NCI-H1694 (cell line): ENCODE results near the gene VIM.
"Not testable (repeated sequence)": the region's sequence is repeated elsewhere in the genome, so short reads cannot be mapped to it uniquely, and the experiment has no call there.

Experiments used
- DNase-seq: peaks from one replicate; lab custom pipeline; 2025; lab: John Stamatoyannopoulos, UW

VIM gene

DNA sequence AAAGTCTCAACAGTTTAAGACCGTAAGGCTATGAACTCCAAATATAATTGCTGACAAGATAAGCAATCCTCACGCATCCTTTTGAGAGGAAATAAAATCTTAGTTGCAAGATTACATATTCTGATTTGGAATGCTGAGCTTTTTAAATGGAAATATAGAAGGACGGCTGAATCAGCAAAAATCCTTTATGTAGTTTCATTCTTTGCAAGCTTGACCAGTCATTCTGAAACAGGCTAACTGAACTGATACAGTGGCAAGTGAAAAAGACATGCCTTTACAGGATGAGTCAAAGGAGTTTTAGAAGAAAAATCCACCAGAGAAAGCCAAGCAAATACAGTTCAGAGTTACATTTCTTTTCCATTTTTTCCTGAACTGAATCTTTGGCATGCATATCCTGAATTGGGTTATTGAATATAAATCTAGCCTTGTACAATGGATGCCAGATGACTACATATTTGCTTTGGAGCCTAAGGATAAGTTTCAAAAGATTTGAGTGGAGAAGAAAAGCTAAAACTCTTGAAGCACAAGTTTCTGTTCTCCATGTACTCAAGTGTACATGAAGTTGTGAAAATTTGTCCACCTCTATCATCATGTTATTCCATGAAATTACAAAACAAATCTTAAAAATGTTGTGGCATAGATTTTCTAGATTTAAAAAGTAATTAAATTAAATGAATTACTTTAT, 4.4 kb downstream of the VIM start:
- DNase-seq: no peak

- DNase-seq: no peak
These were observed 5.4 kb downstream of the VIM start for GRCh38 chr10:17233286-17233991.

DNA sequence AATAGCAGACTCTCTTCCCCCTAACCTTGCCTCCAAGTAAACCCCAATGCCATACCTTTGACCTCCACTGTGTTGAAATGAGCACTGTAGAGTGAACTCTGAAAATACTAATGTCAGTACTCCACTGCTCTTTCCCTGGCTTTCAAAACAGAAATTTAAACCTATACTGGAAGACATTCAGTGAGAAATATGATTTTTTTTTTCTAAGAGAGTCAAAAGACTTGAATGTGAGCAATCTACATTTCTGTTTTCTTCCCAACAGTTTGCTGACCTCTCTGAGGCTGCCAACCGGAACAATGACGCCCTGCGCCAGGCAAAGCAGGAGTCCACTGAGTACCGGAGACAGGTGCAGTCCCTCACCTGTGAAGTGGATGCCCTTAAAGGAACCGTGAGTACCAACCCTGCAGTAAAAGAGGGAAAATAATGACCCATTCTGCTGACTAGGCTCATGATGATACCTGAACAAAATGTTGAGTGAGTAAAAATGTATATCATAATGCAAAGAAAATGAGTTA, 6.4 kb downstream of the VIM start:
- DNase-seq: no peak

GRCh38 chr10:17235136-17235535, 7.1 kb downstream of the VIM start:
- DNase-seq: no peak

DNA sequence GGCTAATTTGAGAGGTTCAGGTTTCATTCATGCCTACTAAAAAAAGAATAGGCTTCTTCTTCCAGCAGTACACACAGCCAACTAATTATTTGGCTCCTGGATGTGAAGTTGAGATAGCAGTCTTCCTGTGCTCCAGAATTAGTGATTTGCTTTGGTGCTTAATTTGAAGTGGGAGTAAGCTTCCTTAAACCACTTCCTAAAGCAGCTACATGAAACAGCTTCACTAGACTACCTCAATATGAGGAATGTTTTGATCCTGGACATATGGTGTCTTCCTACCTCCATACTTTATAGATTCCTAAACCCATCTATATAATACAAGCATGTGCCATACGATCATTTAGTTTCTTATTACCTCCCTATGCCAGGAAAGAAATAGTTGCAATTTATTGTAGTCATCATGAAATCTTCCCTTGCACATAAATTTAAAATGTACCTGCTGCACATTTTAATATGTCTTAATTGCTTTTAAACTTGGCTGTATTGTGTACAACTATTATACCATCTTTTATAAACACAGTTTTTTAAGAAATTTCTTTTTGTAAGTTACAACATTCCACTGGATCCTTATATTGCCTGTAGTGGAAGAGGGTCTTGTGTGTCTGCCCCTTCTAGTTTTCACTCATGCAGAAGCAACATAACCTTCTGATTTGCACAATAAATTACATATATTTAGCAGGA, 8.6 kb downstream of the VIM start:
- DNase-seq: no peak

GRCh38 chr10:17237149-17237527, 9.1 kb downstream of the VIM start:
- no peak for DNase-seq

- no peak for DNase-seq
These were observed 9.9 kb downstream of the VIM start for GRCh38 chr10:17237915-17238444.

GRCh38 chr10:17238445-17239291, 10.6 kb downstream of the VIM start:
- no peak for DNase-seq

GRCh38 chr10:17239345-17240085, 11.5 kb downstream of the VIM start:
- no peak for DNase-seq

DNA sequence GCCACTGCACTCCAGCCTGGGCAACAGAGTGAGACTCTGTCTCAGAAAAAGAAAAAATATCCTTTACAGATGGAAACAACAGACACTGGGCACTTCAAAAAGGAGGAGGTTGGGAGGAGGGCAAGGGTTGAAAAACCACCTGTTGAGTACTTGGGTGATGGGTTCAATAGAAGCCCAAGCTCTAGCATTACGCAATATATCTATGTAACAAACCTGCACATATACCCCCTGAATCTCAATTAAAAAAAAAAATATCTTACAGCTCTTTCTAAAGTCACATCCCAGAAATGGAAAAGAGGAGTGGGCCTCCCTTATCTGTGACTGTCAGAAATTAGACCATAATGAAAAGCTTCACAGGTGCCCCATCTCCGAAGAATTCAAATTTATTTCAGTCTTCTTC, 12.1 kb downstream of the VIM start:
- no peak for DNase-seq

DNA sequence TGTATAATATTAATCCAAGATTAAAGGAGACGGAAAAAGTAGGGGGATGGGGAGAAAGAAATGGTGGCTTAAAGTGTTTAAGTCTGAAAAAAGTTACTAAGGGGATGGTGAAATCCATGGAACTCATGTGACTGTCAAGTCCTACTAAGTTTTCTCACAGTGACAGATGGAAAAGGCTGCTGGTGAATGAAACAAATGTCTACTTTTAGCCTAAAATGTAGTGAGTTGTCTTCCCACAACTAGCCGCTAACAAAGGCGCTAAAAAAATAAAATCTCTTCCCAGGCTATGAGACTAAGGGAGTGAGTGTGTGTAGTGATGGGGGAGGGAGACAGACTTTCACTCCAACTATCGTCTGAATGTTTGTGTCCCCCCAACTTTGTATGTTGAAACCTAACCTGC, 12.6 kb downstream of the VIM start:
- no peak for DNase-seq

- DNase-seq: no peak
These were observed 13.7 kb downstream of the VIM start for GRCh38 chr10:17241611-17242333.

- no peak for DNase-seq
These were observed 16.8 kb downstream of the VIM start for GRCh38 chr10:17244700-17245365.

DNA sequence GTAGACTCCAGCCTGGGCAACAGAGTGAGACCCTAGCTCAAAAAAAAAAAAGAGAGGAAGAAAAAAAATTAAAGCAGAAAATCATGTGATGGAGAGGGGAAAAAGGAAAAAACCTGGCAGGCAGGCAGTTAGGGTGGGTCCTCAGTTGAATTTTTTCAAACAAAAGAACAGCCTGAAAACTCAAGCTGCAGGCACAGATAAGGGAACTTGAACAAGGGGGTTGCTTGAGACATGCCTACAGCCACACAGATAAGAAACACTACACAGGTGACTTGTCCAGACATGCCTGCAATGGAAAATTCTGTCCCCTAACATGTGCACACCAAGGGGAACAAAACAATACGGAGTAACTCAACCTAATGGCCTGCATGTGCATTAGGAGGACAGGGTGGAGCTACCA, 19.2 kb downstream of the VIM start:
- no peak for DNase-seq

DNA sequence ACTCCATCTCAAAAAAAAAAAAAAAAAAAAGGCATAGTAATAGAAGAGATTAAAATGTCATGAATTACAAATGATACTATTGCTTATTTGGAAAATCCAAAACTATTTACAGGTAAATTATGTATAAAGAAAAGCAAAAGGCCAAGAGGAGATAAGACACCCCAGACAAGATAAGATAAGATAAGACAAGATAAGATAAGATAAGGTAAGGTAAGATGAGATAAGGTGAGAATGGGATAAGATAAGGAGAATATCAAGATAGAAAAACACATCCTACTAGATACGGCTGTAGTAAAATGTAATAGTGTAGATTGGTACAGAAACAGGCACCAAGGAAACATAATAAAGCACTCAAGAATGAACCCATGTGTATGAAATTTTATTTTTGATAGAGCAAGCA, 20.9 kb downstream of the VIM start:
- DNase-seq: no peak

DNA sequence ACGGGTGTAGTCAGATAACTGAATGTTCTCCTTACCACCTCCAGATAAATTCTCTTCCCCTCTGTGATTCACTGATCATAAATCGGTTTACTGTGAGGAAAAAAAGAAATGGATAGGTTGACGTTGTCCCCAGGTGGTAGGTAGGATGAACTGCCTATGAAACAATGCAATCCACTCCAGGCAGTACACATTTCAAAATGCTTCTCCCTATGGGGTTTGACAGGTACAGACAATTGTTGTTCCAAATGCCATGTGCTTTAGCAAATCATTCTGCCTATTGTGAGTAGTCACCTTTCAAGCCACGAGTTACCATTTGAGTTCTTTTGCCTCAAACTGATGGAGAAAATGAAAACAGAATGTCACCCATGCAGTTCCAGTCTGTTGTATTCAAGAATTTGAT, 21.8 kb downstream of the VIM start:
- DNase-seq: no peak

GRCh38 chr10:17250736-17251135, 22.7 kb downstream of the VIM start:
- no peak for DNase-seq

- not testable (repeated sequence) for DNase-seq
These were observed 26.6 kb downstream of the VIM start for GRCh38 chr10:17254543-17255050.

GRCh38 chr10:17255512-17255911, 27.5 kb downstream of the VIM start:
- no peak for DNase-seq

DNA sequence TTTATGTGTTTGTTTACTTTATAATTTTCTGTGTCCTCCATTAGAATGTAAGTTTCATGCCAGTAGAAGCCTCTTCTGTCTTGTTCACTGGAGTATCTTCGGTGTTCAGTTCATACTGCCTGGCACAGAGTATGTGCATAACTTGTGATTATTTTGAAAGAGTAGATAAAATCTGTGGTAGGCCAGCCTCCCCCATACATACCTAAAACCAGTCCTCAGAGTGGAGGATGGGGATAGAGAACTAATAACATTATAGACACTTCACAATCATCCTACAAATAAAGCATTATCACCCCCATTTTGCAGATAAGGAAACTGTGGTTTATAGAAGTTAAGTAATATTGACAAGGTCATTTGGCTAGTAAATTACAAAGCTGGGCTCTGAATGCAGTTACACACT, 28.0 kb downstream of the VIM start:
- DNase-seq: no peak
